ENCODE results near the gene PCYT2. TPM values are rescaled to one million over a fixed set of nuclear protein-coding genes. Genes with fewer than 3 reads are reported as not detected.

PCYT2 gene
- total RNA-seq, 2 donors from 2014 or later: 66.8 to 70.9 TPM

DNA sequence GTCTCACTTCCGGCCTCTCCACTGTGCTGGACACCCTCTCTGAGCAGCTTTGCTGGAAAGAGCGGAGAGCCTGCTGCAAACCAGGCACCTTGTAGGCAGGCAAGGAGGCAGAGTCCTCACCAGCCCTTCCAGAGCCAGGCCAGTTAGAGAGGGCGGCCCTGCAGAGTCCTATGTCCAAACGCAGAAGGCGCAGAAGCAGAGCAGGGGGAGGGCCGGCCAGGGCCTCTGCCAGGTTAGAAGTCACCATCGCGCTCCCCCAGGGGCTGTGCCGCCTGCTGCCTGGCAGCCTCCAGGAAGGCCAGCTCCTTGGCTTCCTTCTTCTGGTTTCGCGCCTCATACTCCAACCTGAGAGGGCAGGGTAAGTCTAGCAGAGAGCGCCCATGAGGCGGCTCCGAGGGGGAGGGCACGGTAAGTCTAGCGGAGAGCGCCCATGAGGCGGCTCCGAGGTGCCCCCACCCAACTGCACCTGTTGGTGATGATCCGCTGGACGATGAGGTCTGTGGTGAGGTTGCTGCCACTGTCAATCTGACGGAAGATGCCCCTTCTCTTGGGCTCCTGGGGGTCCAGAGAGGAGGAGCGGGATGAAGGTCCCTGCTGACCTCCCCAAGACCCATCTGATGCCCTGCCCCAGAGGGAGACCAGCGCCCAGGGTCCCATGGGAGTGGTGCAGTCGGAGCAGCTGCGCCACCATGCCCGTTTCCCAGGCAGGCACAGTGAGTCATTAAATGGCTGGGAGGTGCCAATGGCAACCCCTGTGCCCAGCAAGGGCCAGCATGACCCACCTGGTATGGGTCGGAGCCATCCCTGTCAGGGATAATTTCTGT, 6.4 kb downstream of the PCYT2 start:
- H3K27ac Mint-ChIP-seq: no peak overlapping the region
- H3K9me3 Mint-ChIP-seq: no peaks in the 10 kb centered on the region
- Histone ChIP-seq H3K36me3 (ENCODE audit: control insufficient read depth, insufficient read depth, low read length) (peaks cover 36% of the 10 kb centered on the region), H3K9me3 (ENCODE audit: control insufficient read depth, low read length) (no peaks in the 10 kb centered on the region), H3K4me1 (ENCODE audit: control insufficient read depth, insufficient read depth, low read length) (peaks cover 3% of the 10 kb centered on the region), H3K27me3 (ENCODE audit: control insufficient read depth, insufficient read depth, low read length, poor library complexity, severe bottlenecking) (peaks cover 10% of the 10 kb centered on the region), H3K27ac (ENCODE audit: low read depth, low read length) (no peak overlapping the region), H3K4me3 (ENCODE audit: low read length) (no peak overlapping the region), H3K9ac (ENCODE audit: extremely low read depth, low read length, poor library complexity, severe bottlenecking) (no peak overlapping the region)
- TF ChIP-seq, protein P1, sequence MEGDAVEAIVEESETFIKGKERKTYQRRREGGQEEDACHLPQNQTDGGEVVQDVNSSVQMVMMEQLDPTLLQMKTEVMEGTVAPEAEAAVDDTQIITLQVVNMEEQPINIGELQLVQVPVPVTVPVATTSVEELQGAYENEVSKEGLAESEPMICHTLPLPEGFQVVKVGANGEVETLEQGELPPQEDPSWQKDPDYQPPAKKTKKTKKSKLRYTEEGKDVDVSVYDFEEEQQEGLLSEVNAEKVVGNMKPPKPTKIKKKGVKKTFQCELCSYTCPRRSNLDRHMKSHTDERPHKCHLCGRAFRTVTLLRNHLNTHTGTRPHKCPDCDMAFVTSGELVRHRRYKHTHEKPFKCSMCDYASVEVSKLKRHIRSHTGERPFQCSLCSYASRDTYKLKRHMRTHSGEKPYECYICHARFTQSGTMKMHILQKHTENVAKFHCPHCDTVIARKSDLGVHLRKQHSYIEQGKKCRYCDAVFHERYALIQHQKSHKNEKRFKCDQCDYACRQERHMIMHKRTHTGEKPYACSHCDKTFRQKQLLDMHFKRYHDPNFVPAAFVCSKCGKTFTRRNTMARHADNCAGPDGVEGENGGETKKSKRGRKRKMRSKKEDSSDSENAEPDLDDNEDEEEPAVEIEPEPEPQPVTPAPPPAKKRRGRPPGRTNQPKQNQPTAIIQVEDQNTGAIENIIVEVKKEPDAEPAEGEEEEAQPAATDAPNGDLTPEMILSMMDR (conservative IDR thresholded peaks at IDR 0.05): no peak
- peaks cover 11% of the 10 kb centered on the region for H3K27me3 Mint-ChIP-seq (ENCODE audit: insufficient read depth)
- peaks cover 21% of the 10 kb centered on the region for H3K36me3 Mint-ChIP-seq (ENCODE audit: low read depth)
- no peak overlapping the region for H3K4me3 Mint-ChIP-seq
- 93 to 100% methylated on average over 23 to 28 of the region's 28 CpGs for WGBS, 2 experiments (ENCODE audit: insufficient coverage in 1 of 2, insufficient read length in 1 of 2)
- no peaks in the 10 kb centered on the region for H3K4me1 Mint-ChIP-seq
- no peak for DNase-seq

DNA sequence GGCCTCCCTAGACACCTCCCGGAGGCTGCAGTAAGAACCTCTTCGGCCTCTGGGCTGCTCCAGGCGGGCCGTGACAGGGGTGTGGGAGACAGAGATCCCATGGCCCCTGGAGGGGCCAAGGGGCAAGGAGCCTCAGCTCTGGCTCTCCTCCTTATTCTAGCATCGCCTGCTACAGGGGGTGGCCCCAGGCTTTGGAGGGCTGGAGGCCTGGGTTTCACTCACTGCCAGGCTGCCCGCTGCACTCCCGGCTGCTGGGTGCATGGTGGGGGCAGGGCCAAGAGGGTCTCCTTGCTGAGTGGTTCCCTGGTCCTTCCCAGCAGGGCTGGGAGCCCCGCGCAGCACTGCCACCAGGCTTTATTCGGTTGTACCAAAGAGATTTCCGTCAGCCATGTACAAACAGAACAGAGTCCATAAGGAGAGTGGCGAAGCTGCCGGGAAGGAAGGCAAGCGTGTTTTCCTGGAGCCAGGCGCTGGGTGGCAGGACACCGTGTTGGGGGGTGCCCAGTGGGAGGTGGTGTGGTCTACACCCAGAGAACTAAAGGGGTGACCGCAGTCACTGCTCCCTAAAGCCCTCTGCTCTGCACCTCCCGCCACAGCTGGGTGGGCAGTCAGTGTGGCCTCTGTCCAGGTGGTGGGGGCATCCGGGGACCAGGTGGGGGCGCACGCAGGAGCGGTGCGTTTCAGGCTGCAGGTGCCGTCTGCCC, 7.2 kb downstream of the PCYT2 start:
- H3K27me3 Mint-ChIP-seq (ENCODE audit: insufficient read depth): peaks cover 11% of the 10 kb centered on the region

DNA sequence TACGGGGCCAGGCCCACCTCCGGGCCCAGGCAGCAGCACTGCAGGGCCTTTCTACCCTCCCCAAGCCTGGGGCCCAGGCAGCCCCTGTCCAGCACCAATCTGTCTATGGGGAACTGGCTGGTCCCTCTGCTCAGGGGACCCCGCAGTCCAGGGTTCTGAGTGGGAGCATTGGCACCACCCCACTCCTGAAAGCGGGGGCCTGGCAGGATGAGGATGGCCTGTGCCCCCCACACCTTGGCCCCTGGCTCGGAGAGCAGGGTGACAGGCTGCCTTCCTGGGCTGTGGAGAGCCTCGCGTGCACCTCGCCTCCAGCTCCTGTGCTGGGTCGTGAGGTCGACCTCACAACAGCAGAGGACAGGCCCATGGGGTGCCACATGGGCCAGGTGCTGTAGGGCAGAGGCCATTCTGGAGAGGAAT, 7.8 kb downstream of the PCYT2 start:
- H3K27ac ChIP-seq (ENCODE audit: low read depth, low read length): no peak overlapping the region
- peaks cover 32% of the 10 kb centered on the region for H3K36me3 ChIP-seq (ENCODE audit: control insufficient read depth, insufficient read depth, low read length)
- no peak for DNase-seq
- WGBS, 2 experiments (ENCODE audit: insufficient coverage in 1 of 2, insufficient read length in 1 of 2): 89 to 94% methylated on average over 7 to 10 of the region's 10 CpGs
- no peak overlapping the region for H3K9ac ChIP-seq (ENCODE audit: extremely low read depth, low read length, poor library complexity, severe bottlenecking)
- Mint-ChIP-seq H3K4me3 (no peak overlapping the region), H3K9me3 (no peaks in the 10 kb centered on the region), H3K4me1 (no peaks in the 10 kb centered on the region), H3K27me3 (ENCODE audit: insufficient read depth) (peaks cover 11% of the 10 kb centered on the region), H3K36me3 (ENCODE audit: low read depth) (peaks cover 22% of the 10 kb centered on the region), H3K27ac (no peak overlapping the region)
- TF ChIP-seq, protein P1 (conservative IDR thresholded peaks at IDR 0.05): no peak
- H3K4me1 ChIP-seq (ENCODE audit: control insufficient read depth, insufficient read depth, low read length): no peaks in the 10 kb centered on the region
- no peaks in the 10 kb centered on the region for H3K9me3 ChIP-seq (ENCODE audit: control insufficient read depth, low read length)
- H3K4me3 ChIP-seq (ENCODE audit: low read length): no peak overlapping the region
- peaks cover 10% of the 10 kb centered on the region for H3K27me3 ChIP-seq (ENCODE audit: control insufficient read depth, insufficient read depth, low read length, poor library complexity, severe bottlenecking)

More for the DNA sequence above, 7.2 kb downstream of the PCYT2 start:
- H3K36me3 ChIP-seq (ENCODE audit: control insufficient read depth, insufficient read depth, low read length): peaks cover 32% of the 10 kb centered on the region
- H3K4me1 ChIP-seq (ENCODE audit: control insufficient read depth, insufficient read depth, low read length): no peaks in the 10 kb centered on the region
- Mint-ChIP-seq H3K4me1 (no peaks in the 10 kb centered on the region), H3K27ac (no peak overlapping the region), H3K36me3 (ENCODE audit: low read depth) (peaks cover 22% of the 10 kb centered on the region), H3K9me3 (no peaks in the 10 kb centered on the region), H3K4me3 (no peak overlapping the region)
- H3K4me3 ChIP-seq (ENCODE audit: low read length): no peak overlapping the region
- no peak overlapping the region for H3K9ac ChIP-seq (ENCODE audit: extremely low read depth, low read length, poor library complexity, severe bottlenecking)
- WGBS, 2 experiments (ENCODE audit: insufficient coverage in 1 of 2, insufficient read length in 1 of 2): 93 to 94% methylated on average over 14 to 24 of the region's 24 CpGs
- peaks cover 10% of the 10 kb centered on the region for H3K27me3 ChIP-seq (ENCODE audit: control insufficient read depth, insufficient read depth, low read length, poor library complexity, severe bottlenecking)
- no peak for DNase-seq
- no peak overlapping the region for H3K27ac ChIP-seq (ENCODE audit: low read depth, low read length)
- no peaks in the 10 kb centered on the region for H3K9me3 ChIP-seq (ENCODE audit: control insufficient read depth, low read length)
- TF ChIP-seq, protein P1 (conservative IDR thresholded peaks at IDR 0.05): no peak
